SK-N-SH treated with all-trans-retinoic acid at 6 μM for 48 hours (cell line): Measurements from ENCODE around the gene DSCAM.
"Not testable (repeated sequence)": the region's sequence is repeated elsewhere in the genome, so short reads cannot be mapped to it uniquely, and the experiment has no call there.

Experiments
- ARNTL ChIP-seq: fragments of 450-650 bp; formaldehyde crosslinking; IDR thresholded peaks from 2 replicates; pipeline ENCODE4 v1.5.0; 2020; ENCODE audit warnings: low read depth, mild to moderate bottlenecking, moderate library complexity, borderline replicate concordance
- CREB5 ChIP-seq: fragments of 250-450 bp; sonication (Bioruptor Pico); IDR thresholded peaks from 2 replicates; pipeline ENCODE4 v1.5.1; 2020; ENCODE audit warnings: low read depth, mild to moderate bottlenecking, moderate library complexity
- CSRNP3 ChIP-seq: fragments of 250-450 bp; sonication (Bioruptor Pico); IDR thresholded peaks from 2 replicates; pipeline ENCODE4 v1.5.1; 2021; ENCODE audit warnings: mild to moderate bottlenecking, moderate library complexity
- ZFP3 ChIP-seq: fragments of 250-450 bp; sonication (Bioruptor Pico); IDR thresholded peaks from 2 replicates; pipeline ENCODE4 v1.5.0; 2020; ENCODE audit warnings: mild to moderate bottlenecking, moderate library complexity
- ZFP30 ChIP-seq: fragments of 450-650 bp; formaldehyde crosslinking; IDR thresholded peaks from 2 replicates; pipeline ENCODE4 v1.5.0; 2022; ENCODE audit warnings: mild to moderate bottlenecking, moderate library complexity

DNA sequence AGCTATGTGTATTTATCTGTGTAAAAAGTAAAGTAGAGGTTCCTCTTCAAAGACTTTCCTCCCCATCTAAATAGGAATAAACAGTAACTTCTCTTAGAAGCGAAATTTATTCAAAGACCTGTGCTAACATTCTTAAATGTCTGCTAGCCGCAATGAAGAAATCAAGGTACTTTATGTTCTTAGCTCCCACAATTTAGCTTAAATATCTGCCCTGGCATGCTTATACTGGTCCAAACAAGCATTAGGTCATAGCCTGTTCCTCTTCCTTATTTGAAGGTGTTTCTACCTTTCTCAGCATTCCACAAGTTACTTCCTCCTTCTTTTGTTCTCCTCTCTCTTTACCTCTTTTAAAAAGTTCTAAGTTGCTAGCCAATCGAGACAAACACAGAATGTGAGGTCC lies 588.5 kb downstream of the DSCAM start:
- not testable (repeated sequence) for TF ChIP-seq CSRNP3; ARNTL (CRISPR knock-in tag); CREB5 (CRISPR knock-in tag); ZFP3 (CRISPR knock-in tag); ZFP30
